Activated T-helper 2 cell treated with anti-CD3 and anti-CD28 coated beads, Interferon-gamma antibody, Interleukin-2, Interleukin-4, amounts not matched to agents 10 μg/mL and 5 μg/mL and 100 μg/mL, durations not matched to agents 14 hours and 24 hours and 36 hours (primary cell): ENCODE measurements around the gene SFMBT2. TPM values are rescaled to one million over a fixed set of nuclear protein-coding genes. Genes with fewer than 3 reads are reported as not detected.
"Not testable (repeated sequence)": the region's sequence is repeated elsewhere in the genome, so short reads cannot be mapped to it uniquely, and the experiment has no call there.

ENCODE experiments used
- DNase-seq: peaks from one replicate; pipeline ENCODE4 v3.0.0; 2021; ENCODE audit warnings: low spot score
- H3K27ac Mint-ChIP-seq: one replicate; pipeline ENCODE4 v1.8.0; 2021; ENCODE audit warnings: mixed read lengths
- H3K27me3 Mint-ChIP-seq: one replicate; pipeline ENCODE4 v1.8.0; 2021; ENCODE audit warnings: low read depth, mixed read lengths
- H3K36me3 Mint-ChIP-seq: one replicate; pipeline ENCODE4 v1.8.0; 2021; ENCODE audit warnings: low read depth, mixed read lengths
- H3K4me1 Mint-ChIP-seq: one replicate; pipeline ENCODE4 v1.8.0; 2021; ENCODE audit warnings: low read depth, mixed read lengths
- H3K4me3 Mint-ChIP-seq: one replicate; pipeline ENCODE4 v1.8.0; 2021; ENCODE audit warnings: low read depth, mild to moderate bottlenecking, moderate library complexity, mixed read lengths
- H3K9me3 Mint-ChIP-seq: one replicate; pipeline ENCODE4 v1.8.0; 2021; ENCODE audit warnings: mixed read lengths
- intact Hi-C: fragments of 100-400 bp; cut with micrococcal nuclease; formaldehyde crosslinking; loops from one replicate; pipeline ENCODE4 v1.15.1; 2023
- total RNA-seq: library from RNA; stranded (reverse); gene quantifications from 2 replicates; pipeline ENCODE4 v1.2.3, GENCODE V29; 2022

Gene SFMBT2
- total RNA-seq, 1 donor from 2014 or later = 27.6 TPM

- Mint-ChIP-seq H3K27ac (no peak overlapping the region), H3K4me3 (peak overlapping the region; percentile 97), H3K9me3 (no peaks in the 10 kb centered on the region), H3K36me3 (peaks cover 34% of the 10 kb centered on the region), H3K4me1 (peaks cover 43% of the 10 kb centered on the region), H3K27me3 (peaks cover 1% of the 10 kb centered on the region)
- no peak for DNase-seq
- intact Hi-C loops = loop anchor here (10.0 kb wide), 1 partner anchor 1722 kb away; the partner anchor contains the start of gene TASOR2
Measured at GRCh38 chr10:7406712-7407333, 4.0 kb downstream of the SFMBT2 start.

- Mint-ChIP-seq H3K27ac (peak overlapping the region; percentile 11), H3K36me3 (peaks cover 37% of the 10 kb centered on the region), H3K9me3 (no peaks in the 10 kb centered on the region), H3K27me3 (peaks cover 1% of the 10 kb centered on the region), H3K4me1 (peaks cover 40% of the 10 kb centered on the region), H3K4me3 (no peak overlapping the region)
- no peak for DNase-seq
- intact Hi-C loops = loop anchor here (10.0 kb wide), 1 partner anchor 1721 kb away; the partner anchor contains the start of gene TASOR2
Measured at GRCh38 chr10:7405637-7406036, 5.2 kb downstream of the SFMBT2 start.

- Mint-ChIP-seq H3K4me3 (no peak overlapping the region), H3K27ac (no peak overlapping the region), H3K9me3 (no peaks in the 10 kb centered on the region), H3K4me1 (peaks cover 41% of the 10 kb centered on the region), H3K36me3 (peaks cover 48% of the 10 kb centered on the region), H3K27me3 (peaks cover 1% of the 10 kb centered on the region)
- DNase-seq = no peak
- intact Hi-C loops = loop anchor here (10.0 kb wide), 1 partner anchor 1719 kb away; the partner anchor contains the start of gene TASOR2
Measured at GRCh38 chr10:7403620-7404019, 7.2 kb downstream of the SFMBT2 start.

GRCh38 chr10:7401782-7402181 is 9.1 kb downstream of the SFMBT2 start:
- H3K36me3 Mint-ChIP-seq = peaks cover 46% of the 10 kb centered on the region
- no peak overlapping the region for H3K27ac Mint-ChIP-seq
- no peak for DNase-seq
- H3K9me3 Mint-ChIP-seq = no peaks in the 10 kb centered on the region
- H3K27me3 Mint-ChIP-seq = no peaks in the 10 kb centered on the region
- H3K4me3 Mint-ChIP-seq = no peak overlapping the region
- intact Hi-C loops = loop anchor here (10.0 kb wide), 1 partner anchor 1717 kb away; the partner anchor contains the start of gene TASOR2
- peaks cover 45% of the 10 kb centered on the region for H3K4me1 Mint-ChIP-seq

GRCh38 chr10:7401156-7401555 is 9.7 kb downstream of the SFMBT2 start:
- H3K27me3 Mint-ChIP-seq = no peaks in the 10 kb centered on the region
- intact Hi-C loops = loop anchor here (10.0 kb wide), 1 partner anchor 1716 kb away; the partner anchor contains the start of gene TASOR2
- H3K9me3 Mint-ChIP-seq = no peaks in the 10 kb centered on the region

GRCh38 chr10:7400068-7400715 is 10.6 kb downstream of the SFMBT2 start:
- peaks cover 41% of the 10 kb centered on the region for H3K36me3 Mint-ChIP-seq
- peaks cover 33% of the 10 kb centered on the region for H3K4me1 Mint-ChIP-seq
- no peaks in the 10 kb centered on the region for H3K9me3 Mint-ChIP-seq
- no peak overlapping the region for H3K27ac Mint-ChIP-seq
- no peak overlapping the region for H3K4me3 Mint-ChIP-seq
- no peak for DNase-seq
- no peaks in the 10 kb centered on the region for H3K27me3 Mint-ChIP-seq
- intact Hi-C loops = loop anchor here (10.0 kb wide), 1 partner anchor 1715 kb away; the partner anchor contains the start of gene TASOR2

More at GRCh38 chr10:7401156-7401555, 9.7 kb downstream of the SFMBT2 start:
- Mint-ChIP-seq H3K4me3 (no peak overlapping the region), H3K36me3 (peaks cover 49% of the 10 kb centered on the region), H3K4me1 (peaks cover 43% of the 10 kb centered on the region), H3K27ac (no peak overlapping the region)
- no peak for DNase-seq

- intact Hi-C loops = no loop called here
- Mint-ChIP-seq H3K36me3 (peaks cover 36% of the 10 kb centered on the region), H3K4me3 (no peak overlapping the region), H3K27me3 (no peaks in the 10 kb centered on the region), H3K27ac (no peak overlapping the region), H3K4me1 (peaks cover 27% of the 10 kb centered on the region), H3K9me3 (no peaks in the 10 kb centered on the region)
- DNase-seq = no peak
Measured at GRCh38 chr10:7399533-7399932, 11.3 kb downstream of the SFMBT2 start.

GRCh38 chr10:7397049-7398035 is 13.5 kb downstream of the SFMBT2 start:
- Mint-ChIP-seq H3K27me3 (no peaks in the 10 kb centered on the region), H3K9me3 (no peaks in the 10 kb centered on the region), H3K36me3 (peaks cover 26% of the 10 kb centered on the region), H3K4me3 (no peak overlapping the region), H3K4me1 (peaks cover 29% of the 10 kb centered on the region), H3K27ac (no peak overlapping the region)
- no peak for DNase-seq
- intact Hi-C loops = no loop called here

GRCh38 chr10:7392301-7392700 is 18.5 kb downstream of the SFMBT2 start:
- intact Hi-C loops, H3K27me3 Mint-ChIP-seq, H3K27ac Mint-ChIP-seq, H3K9me3 Mint-ChIP-seq, H3K4me3 Mint-ChIP-seq, DNase-seq: not testable (repeated sequence)
- peaks cover 31% of the 10 kb centered on the region for H3K4me1 Mint-ChIP-seq
- H3K36me3 Mint-ChIP-seq = peaks cover 12% of the 10 kb centered on the region

- intact Hi-C loops = no loop called here
- H3K27ac Mint-ChIP-seq = no peak overlapping the region
- H3K27me3 Mint-ChIP-seq = no peaks in the 10 kb centered on the region
- H3K4me1 Mint-ChIP-seq = peaks cover 30% of the 10 kb centered on the region
- H3K4me3 Mint-ChIP-seq = no peak overlapping the region
- no peak for DNase-seq
- H3K36me3 Mint-ChIP-seq = peaks cover 14% of the 10 kb centered on the region
- no peaks in the 10 kb centered on the region for H3K9me3 Mint-ChIP-seq
Measured at GRCh38 chr10:7391748-7392147, 19.1 kb downstream of the SFMBT2 start.

- DNase-seq, H3K27ac Mint-ChIP-seq, intact Hi-C loops, H3K27me3 Mint-ChIP-seq, H3K4me3 Mint-ChIP-seq, H3K9me3 Mint-ChIP-seq: not testable (repeated sequence)
- H3K4me1 Mint-ChIP-seq = peaks cover 25% of the 10 kb centered on the region
- peaks cover 10% of the 10 kb centered on the region for H3K36me3 Mint-ChIP-seq
Measured at GRCh38 chr10:7390689-7391110, 20.1 kb downstream of the SFMBT2 start.

- H3K9me3 Mint-ChIP-seq = no peaks in the 10 kb centered on the region
- DNase-seq = no peak
- peaks cover 25% of the 10 kb centered on the region for H3K4me1 Mint-ChIP-seq
- peaks cover 10% of the 10 kb centered on the region for H3K36me3 Mint-ChIP-seq
- no peaks in the 10 kb centered on the region for H3K27me3 Mint-ChIP-seq
- intact Hi-C loops = no loop called here
- H3K4me3 Mint-ChIP-seq = no peak overlapping the region
- H3K27ac Mint-ChIP-seq = no peak overlapping the region
Measured at GRCh38 chr10:7389844-7390243, 21.0 kb downstream of the SFMBT2 start.
